ENCODE measurements around the gene MYO9B. TPM values are rescaled to one million over a fixed set of nuclear protein-coding genes. Genes with fewer than 3 reads are reported as not detected.

The MYO9B gene
- polyA plus RNA-seq, 3 donors: 5.9 to 366 (median 7.5) TPM

DNA sequence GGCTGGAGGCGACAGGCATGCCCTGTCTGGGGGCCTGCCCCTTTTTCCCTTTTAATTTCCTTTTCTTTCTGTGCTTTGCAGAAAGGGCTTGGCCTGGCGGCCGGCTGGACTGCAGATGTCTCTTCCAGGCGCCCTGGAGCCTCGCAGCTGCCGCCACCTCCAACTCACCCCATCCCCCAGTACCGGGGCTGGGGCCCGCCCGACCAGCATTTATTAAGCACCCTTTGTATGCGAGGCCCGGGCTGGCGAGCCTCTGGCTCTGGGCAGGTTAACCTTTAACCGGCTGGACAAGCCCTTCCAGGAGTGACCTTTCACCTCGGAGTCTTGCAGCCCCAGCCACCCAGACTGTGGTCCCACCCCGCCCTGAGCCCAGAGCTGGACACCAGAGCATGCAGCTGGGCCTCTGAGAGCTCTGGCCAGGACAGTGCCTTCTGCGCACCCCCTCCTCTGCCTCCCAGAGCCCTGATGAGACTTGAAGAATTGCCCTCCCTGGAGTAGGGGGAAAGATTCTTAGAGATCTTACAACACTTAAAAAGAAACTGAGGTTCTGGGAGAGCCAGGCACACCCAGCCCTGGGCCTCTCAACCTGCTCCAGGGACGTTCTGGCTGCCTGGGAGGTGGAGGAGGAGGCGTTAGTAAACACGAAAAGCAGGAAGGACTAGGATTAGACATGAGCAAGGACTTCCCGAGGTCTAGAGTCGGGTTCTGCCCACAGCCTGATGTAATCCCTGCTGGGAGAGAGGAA lies 171.3 kb downstream of the MYO9B start:
- peak overlapping the region; percentile 53 for H3K9ac ChIP-seq (ENCODE audit: insufficient read depth, low read length, poor library complexity, severe bottlenecking)
- TF ChIP-seq, protein P1, sequence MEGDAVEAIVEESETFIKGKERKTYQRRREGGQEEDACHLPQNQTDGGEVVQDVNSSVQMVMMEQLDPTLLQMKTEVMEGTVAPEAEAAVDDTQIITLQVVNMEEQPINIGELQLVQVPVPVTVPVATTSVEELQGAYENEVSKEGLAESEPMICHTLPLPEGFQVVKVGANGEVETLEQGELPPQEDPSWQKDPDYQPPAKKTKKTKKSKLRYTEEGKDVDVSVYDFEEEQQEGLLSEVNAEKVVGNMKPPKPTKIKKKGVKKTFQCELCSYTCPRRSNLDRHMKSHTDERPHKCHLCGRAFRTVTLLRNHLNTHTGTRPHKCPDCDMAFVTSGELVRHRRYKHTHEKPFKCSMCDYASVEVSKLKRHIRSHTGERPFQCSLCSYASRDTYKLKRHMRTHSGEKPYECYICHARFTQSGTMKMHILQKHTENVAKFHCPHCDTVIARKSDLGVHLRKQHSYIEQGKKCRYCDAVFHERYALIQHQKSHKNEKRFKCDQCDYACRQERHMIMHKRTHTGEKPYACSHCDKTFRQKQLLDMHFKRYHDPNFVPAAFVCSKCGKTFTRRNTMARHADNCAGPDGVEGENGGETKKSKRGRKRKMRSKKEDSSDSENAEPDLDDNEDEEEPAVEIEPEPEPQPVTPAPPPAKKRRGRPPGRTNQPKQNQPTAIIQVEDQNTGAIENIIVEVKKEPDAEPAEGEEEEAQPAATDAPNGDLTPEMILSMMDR (IDR thresholded peaks at IDR 0.05): no peak

DNA sequence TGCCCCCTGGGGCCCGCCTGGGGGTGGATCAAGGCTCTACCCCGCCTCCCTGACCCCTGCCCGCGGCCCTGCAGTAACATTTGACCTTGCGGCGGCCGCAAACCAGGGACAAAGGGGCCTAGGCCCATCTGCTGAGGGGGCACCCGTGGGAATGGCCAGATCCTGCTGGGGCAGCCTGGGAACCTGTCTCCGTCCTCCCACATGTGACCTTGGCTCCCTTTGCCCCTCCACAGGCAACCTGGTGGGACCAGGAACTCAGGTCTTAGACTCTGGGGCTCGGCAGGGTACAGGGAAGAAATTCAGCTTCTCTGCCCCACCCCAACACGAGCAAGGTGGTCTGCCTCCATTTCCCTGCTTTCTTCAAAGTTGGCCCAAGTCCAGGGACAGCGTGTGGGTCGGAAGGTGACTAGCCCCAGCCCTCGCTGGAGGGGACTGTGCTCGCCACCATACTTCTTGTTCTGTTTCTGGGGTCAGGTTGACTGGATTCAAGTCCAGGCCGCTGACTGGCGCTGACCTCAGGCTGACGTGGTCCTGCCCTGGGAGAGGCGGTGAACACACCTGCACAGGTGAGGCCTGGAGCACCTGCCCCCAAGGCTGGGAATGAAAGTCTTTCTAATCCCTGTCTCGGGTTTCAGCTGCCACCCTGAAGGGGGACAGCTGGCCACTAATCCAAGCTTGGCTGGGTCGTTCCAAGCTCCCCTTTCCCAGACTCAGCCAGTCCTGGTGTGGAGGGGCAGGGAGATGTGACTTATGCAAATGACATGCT lies 172.6 kb downstream of the MYO9B start:
- H3K79me2 ChIP-seq (ENCODE audit: insufficient read depth, low read length): peaks cover 6% of the 10 kb centered on the region
- Mint-ChIP-seq H3K4me3 (no peak overlapping the region), H3K36me3 (no peaks in the 10 kb centered on the region), H3K27ac (peak overlapping the region in 1 of 7 donors; percentile 5), H3K4me1 (peaks cover 21% of the 10 kb centered on the region), H3K27me3 (ENCODE audit: low read depth in 3 of 3) (peaks cover 11 to 21% (median 21%) of the 10 kb centered on the region in 3 donors), H3K9me3 (peaks cover 0 to 6% (median 2%) of the 10 kb centered on the region in 7 donors)
- no peaks in the 10 kb centered on the region for H3K36me3 ChIP-seq (replicated peaks in 1 of 2; ENCODE audit: control insufficient read depth in 1 of 2, insufficient read depth in 2 of 2, low read length in 2 of 2)
- peaks cover 11% of the 10 kb centered on the region for H4K20me1 ChIP-seq (ENCODE audit: insufficient read depth, low read length)
- no peak overlapping the region for H3K27ac ChIP-seq (ENCODE audit: low read depth in 1 of 2, low read length in 2 of 2)
- H3K9me3 ChIP-seq (replicated peaks in 1 of 2; ENCODE audit: control insufficient read depth in 1 of 2, insufficient read depth in 1 of 2, low read length in 2 of 2): no peaks in the 10 kb centered on the region
- intact Hi-C loops (cut with micrococcal nuclease): no loop called here
- no peak for DNase-seq
- H3K4me3 ChIP-seq (replicated peaks in 1 of 3; ENCODE audit: low read depth in 2 of 3, low read length in 3 of 3): no peak overlapping the region
- H3K9ac ChIP-seq (ENCODE audit: insufficient read depth, low read length, poor library complexity, severe bottlenecking): no peak overlapping the region
- no peak overlapping the region for H2AFZ ChIP-seq (ENCODE audit: insufficient read depth, low read depth, low read length, poor library complexity, severe bottlenecking)
- H3K4me1 ChIP-seq (ENCODE audit: control insufficient read depth in 1 of 2, insufficient read depth in 2 of 2, low read length in 2 of 2): peaks cover 20 to 32% of the 10 kb centered on the region in 2 donors
- no peak overlapping the region for H3K4me2 ChIP-seq (replicated peaks; ENCODE audit: extremely low read depth, low read length, poor library complexity, severe bottlenecking)
- H3K27me3 ChIP-seq (ENCODE audit: control insufficient read depth in 2 of 2, insufficient read depth in 2 of 2, low read length in 2 of 2): peaks cover 0 to 7% of the 10 kb centered on the region in 2 donors
- TF ChIP-seq, protein P1 (IDR thresholded peaks at IDR 0.05): no peak
- WGBS (ENCODE audit: insufficient coverage): 91% methylated on average over 16 of the region's 21 CpGs

More for the DNA sequence above, 171.3 kb downstream of the MYO9B start:
- H3K27me3 Mint-ChIP-seq (ENCODE audit: low read depth in 3 of 3): peaks cover 11 to 22% (median 21%) of the 10 kb centered on the region in 3 donors
- no peaks in the 10 kb centered on the region for H3K36me3 ChIP-seq (replicated peaks in 1 of 2; ENCODE audit: control insufficient read depth in 1 of 2, insufficient read depth in 2 of 2, low read length in 2 of 2)
- 12% methylated on average over 19 of the region's 21 CpGs for WGBS (ENCODE audit: insufficient coverage)
- H3K36me3 Mint-ChIP-seq: no peaks in the 10 kb centered on the region
- H3K4me1 ChIP-seq (ENCODE audit: control insufficient read depth in 1 of 2, insufficient read depth in 2 of 2, low read length in 2 of 2): peaks cover 20 to 32% of the 10 kb centered on the region in 2 donors
- peaks cover 18% of the 10 kb centered on the region for H4K20me1 ChIP-seq (ENCODE audit: insufficient read depth, low read length)
- DNase-seq: no peak
- H3K79me2 ChIP-seq (ENCODE audit: insufficient read depth, low read length): peaks cover 6% of the 10 kb centered on the region
- H3K4me1 Mint-ChIP-seq: peaks cover 26% of the 10 kb centered on the region
- H3K27me3 ChIP-seq (ENCODE audit: control insufficient read depth in 2 of 2, insufficient read depth in 2 of 2, low read length in 2 of 2): peaks cover 0 to 7% of the 10 kb centered on the region in 2 donors
- peak overlapping the region in 1 of 7 donors; percentile 31 for H3K27ac Mint-ChIP-seq
- no peaks in the 10 kb centered on the region for H3K9me3 ChIP-seq (replicated peaks in 1 of 2; ENCODE audit: control insufficient read depth in 1 of 2, insufficient read depth in 1 of 2, low read length in 2 of 2)
- H3K9me3 Mint-ChIP-seq: peaks cover 0 to 6% (median 2%) of the 10 kb centered on the region in 7 donors
- peak overlapping the region in 1 of 2 donors; percentile 58 for H3K27ac ChIP-seq (ENCODE audit: low read depth in 1 of 2, low read length in 2 of 2)
- H3K4me3 ChIP-seq (replicated peaks in 1 of 3; ENCODE audit: low read depth in 2 of 3, low read length in 3 of 3): peak overlapping the region; percentile 61 to 86 (median 69)
- intact Hi-C loops (cut with micrococcal nuclease): no loop called here
- H3K4me2 ChIP-seq (replicated peaks; ENCODE audit: extremely low read depth, low read length, poor library complexity, severe bottlenecking): peak overlapping the region; percentile 97
- peak overlapping the region; percentile 79 for H2AFZ ChIP-seq (ENCODE audit: insufficient read depth, low read depth, low read length, poor library complexity, severe bottlenecking)
- peak overlapping the region; percentile 95 for H3K4me3 Mint-ChIP-seq

Measured in CD14-positive monocyte (primary cell).